ENCODE data around the gene SELENOV.

The SELENOV gene

GRCh38 chr19:39520541-39521484 lies 5.9 kb downstream of the SELENOV start:
- DNase-seq (ENCODE audit: low read depth in 2 of 2): no peak

DNA sequence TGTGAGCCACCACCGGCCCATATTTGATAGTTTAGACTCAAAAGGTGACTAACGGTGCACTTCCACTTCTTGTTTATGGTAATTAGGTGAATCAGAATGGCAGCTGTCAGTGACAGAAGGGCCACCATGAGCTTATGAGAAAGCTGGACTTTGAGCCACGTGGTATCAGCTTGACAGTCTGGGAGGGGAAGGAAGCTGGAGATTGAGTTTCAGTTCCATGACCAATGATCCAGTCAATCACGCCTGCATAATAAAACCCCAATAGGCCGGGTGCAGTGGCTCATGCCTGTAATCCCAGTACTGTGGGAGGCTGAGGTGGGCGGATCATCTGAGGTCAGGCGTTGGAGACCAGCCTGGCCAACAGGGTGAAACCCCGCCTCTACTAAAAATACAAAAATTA lies 9.6 kb downstream of the SELENOV start:
- no peak for DNase-seq (ENCODE audit: low read depth in 2 of 2)

GRCh38 chr19:39525205-39525604 lies 10.3 kb downstream of the SELENOV start:
- no peak for DNase-seq (ENCODE audit: low read depth in 2 of 2)

DNA sequence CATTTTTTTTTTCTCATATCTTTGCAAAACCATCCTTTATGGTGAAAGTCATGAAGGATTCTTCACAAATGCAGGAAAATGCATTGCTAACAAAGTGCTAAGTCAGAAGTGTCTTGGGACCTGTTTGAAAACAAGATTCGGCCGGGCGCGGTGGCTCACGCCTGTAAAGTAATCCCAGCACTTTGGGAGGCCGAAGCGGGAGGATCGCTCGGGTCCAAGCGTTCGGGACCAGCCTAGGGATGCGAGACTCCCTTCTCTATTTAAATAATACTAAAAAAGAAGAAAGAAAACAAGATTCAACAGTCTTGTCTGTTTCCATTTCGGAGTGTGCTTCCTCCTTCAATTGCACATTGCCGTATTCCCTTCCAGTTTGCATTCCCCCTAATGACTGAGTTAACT lies 16.9 kb downstream of the SELENOV start:
- DNase-seq (ENCODE audit: low read depth in 2 of 2): no peak

- DNase-seq (ENCODE audit: low read depth in 2 of 2): peak; percentile 92 to 93
Observed at GRCh38 chr19:39532233-39533002, 17.5 kb downstream of the SELENOV start, which contains the start of gene EID2B. EID2B (minus strand) TSS chr19:39532852; CDS start chr19:39532802, 50 bp downstream.

DNA sequence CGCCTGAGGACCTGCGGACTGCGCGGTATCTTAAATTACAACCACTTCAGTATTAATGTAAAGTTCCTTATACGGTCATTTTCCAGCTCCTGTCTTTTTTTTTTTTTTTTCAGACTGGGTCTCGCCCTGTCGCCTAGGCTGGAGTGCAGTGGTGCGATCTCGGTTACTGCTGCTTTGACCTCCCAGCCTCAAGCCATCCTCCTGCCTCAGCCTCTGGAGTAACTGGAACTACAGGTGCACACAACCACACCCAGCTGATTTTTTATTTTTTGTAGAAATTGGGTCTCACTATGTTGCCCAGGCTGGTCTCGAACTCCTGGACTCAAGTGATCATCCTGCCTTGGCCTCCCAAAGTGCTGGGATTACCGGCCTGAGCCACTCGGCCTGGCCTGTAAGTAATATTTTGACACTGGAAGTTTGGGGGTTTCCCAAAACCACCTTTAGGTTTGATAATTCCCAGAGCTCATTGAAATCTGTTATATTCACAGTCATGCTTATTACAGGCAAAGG lies 18.1 kb downstream of the SELENOV start:
- DNase-seq (ENCODE audit: low read depth in 2 of 2): no peak

GRCh38 chr19:39533791-39534190 lies 18.9 kb downstream of the SELENOV start:
- DNase-seq (ENCODE audit: low read depth in 2 of 2): no peak

DNA sequence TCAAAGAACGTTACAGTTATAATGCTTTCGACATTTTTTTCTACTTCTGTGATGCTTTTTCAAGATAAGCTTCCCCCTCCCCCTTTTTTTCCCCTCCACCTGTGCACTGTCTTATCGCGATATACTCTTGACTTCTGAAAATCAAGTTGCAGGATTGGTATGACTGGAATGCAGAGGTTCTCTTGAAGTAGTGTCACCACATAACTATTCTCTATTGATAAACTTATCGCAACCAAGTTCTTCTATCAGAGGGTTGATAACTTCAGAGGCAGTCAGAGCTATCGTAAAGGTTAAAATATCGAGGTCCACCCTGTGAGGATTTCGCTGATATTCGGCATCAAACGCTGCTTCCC lies 24.2 kb downstream of the SELENOV start:
- DNase-seq (ENCODE audit: low read depth in 2 of 2): no peak

- peak; percentile 93 to 96 for DNase-seq (ENCODE audit: low read depth in 2 of 2)
Observed at GRCh38 chr19:39539518-39540332, 24.8 kb downstream of the SELENOV start, which contains the start of gene EID2. EID2 (minus strand) TSS chr19:39540161; CDS start chr19:39540079, 82 bp downstream.

- no peak for DNase-seq (ENCODE audit: low read depth in 2 of 2)
Observed at GRCh38 chr19:39540333-39540673, 25.4 kb downstream of the SELENOV start.

GRCh38 chr19:39542206-39542605 lies 27.3 kb downstream of the SELENOV start:
- DNase-seq (ENCODE audit: low read depth in 2 of 2): no peak

DNA sequence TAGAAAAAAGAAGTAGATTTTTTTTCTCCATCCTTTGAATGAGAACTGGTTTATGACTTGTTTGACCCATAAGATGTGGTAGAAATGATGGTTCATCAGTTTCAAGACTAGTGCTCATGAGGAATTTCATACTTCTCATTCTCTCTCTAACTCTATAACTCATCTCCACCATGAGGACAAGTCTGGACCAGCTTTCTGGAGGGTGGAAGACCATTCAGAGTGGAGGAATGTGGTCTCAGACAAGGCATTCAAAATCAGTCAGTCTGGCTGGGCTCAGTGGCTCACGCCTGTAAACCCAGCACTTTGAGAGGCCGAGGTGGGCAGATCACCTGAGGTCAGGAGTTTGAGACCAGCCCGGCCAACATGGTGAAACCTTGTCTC lies 28.5 kb downstream of the SELENOV start:
- no peak for DNase-seq (ENCODE audit: low read depth in 2 of 2)

DNA sequence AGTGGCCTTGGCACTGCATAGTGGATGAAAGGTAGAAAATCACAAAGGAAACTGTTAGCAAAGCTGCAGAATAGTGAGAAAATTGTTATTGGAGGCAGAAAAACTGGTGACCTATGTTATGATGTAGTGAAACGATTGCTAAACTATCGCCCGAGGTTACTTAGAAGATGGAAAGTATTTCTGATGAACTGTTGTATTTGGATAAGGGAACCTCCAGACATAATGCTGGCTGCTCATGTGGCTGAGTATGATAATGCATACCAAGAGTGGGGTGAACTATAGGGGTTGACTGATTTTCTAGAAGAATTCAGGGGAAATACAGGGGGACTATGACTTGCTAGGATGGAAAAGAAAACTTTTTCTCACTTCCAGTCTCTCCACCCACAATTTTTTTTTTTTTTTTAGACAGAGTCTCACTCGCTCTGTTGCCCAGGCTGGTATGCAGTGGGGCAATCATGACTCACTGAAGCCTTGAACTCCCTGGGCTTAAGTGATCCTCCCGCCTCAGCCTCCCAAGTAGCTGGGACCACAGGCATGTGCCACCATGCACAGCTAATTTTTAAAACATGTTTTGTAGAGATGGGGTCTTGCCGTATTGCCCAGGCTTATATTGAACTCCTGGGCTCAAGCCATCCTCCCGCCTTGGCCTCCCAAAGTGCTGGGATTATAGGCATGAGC lies 29.4 kb downstream of the SELENOV start:
- DNase-seq (ENCODE audit: low read depth in 2 of 2): no peak

GRCh38 chr19:39544911-39545310 lies 30.0 kb downstream of the SELENOV start:
- DNase-seq (ENCODE audit: low read depth in 2 of 2): no peak

DNA sequence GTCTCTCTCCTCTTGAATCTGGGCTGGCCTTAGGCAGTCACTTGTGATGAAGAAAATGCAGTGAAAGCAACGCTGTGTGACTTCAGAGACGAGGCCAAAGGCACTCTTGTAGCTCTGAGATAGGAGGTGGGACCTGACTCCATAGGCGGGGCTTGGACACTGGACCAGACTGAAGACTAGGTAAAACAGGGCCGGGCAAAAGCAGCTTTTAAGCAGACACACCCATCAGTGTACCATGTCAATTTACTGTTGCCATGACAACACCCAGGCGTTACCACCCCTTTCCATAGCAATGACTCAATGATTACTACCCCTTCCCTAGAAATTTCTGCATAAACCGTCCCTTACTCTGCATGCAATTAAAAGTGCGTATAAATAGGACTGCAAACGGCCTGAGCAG lies 31.7 kb downstream of the SELENOV start:
- no peak for DNase-seq (ENCODE audit: low read depth in 2 of 2)

GRCh38 chr19:39550197-39550596 lies 35.3 kb downstream of the SELENOV start:
- no peak for DNase-seq (ENCODE audit: low read depth in 2 of 2)

DNA sequence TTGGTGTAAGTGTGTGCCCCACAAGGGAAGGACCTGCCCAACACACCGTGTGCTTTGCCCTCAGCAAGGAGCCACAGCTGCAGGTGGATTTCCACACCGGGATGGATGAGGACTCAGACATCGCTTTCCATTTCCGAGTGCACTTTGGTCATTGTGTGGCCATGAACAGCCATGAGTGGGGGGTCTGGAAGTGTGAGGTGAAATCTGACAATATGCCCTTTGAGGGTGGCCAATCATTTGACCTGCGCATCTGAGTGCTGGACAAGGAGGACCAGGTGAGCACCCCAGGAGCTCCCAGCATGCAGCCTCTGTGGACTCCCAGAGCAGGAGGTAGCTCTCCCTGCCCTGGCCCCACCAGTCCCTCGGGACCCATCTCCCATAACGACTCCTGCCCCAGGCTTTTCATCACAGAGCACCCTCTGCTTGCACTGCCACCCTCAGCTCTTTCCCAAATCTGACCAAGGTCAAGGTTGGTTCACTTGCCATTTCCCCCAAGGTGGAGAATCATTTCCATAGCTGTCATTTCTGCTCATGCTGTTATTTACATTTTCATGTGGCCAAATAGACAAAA lies 38.2 kb downstream of the SELENOV start:
- no peak for DNase-seq (ENCODE audit: low read depth in 2 of 2)

GRCh38 chr19:39554701-39555311 lies 39.9 kb downstream of the SELENOV start:
- DNase-seq (ENCODE audit: low read depth in 2 of 2): no peak

GRCh38 chr19:39555883-39556282 lies 40.9 kb downstream of the SELENOV start:
- DNase-seq (ENCODE audit: low read depth in 2 of 2): no peak

Data from stimulated activated CD4-positive, alpha-beta T cell treated with anti-CD3 and anti-CD28 coated beads, Interleukin-4, amount 100 ng/mL, for 48 hours (primary cell).